SK-N-MC (cell line): ENCODE measurements around the gene PCNX2.

Source experiments
- EZH2 ChIP-seq: fragments of 200-600 bp; sonication (generic); IDR thresholded peaks from one replicate; pipeline ENCODE4 v1.6.1; 2017; ENCODE audit warnings: antibody characterized with exemption
- POLR2AphosphoS5 ChIP-seq: IDR thresholded peaks from 2 replicates; pipeline ENCODE4 v1.6.1; 2012; ENCODE audit warnings: mild to moderate bottlenecking, low read depth, low read length, borderline replicate concordance

DNA sequence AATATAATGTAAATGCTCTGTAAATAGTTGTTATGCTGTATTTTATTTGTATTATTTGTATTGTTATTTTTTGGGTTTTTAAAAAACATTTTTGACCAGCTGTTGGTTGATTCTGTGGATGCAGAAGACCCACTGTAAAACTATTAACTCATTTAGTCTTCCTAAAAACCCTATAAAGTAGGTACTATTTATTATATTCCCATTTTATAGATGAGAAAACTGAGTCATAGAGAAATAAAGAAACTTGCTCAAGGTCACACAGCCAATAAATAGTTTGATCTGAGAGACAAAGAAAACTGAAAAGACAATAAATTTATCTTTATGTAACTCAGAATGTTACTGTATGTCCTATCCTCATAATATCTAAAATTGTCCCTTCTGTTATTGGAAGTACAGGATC is 30.8 kb upstream of the PCNX2 start:
- no peak for TF ChIP-seq EZH2
- TF ChIP-seq POLR2AphosphoS5: no peak
